GM12865 (cell line): ENCODE results near the gene NT5C3A.

Experiments
- DNase-seq: peaks from one replicate; pipeline ENCODE4 v3.0.0; 2010; ENCODE audit warnings: low read depth
- H3K4me3 ChIP-seq: 2 replicates; pipeline ENCODE4 v1.5.1; 2011; ENCODE audit warnings: mild to moderate bottlenecking, low read depth, low read length, control low read depth
- CTCF ChIP-seq: IDR thresholded peaks from 2 replicates; pipeline ENCODE4 v1.5.1; 2011; ENCODE audit warnings: low read length, control low read depth, low read depth, inconsistent platforms; ENCODE audit not compliant: insufficient read depth; ENCODE audit errors: missing control alignments

Gene NT5C3A

GRCh38 chr7:33089142-33089541, 26.6 kb upstream of the NT5C3A start:
- H3K4me3 ChIP-seq: no peak overlapping the region
- no peak for DNase-seq
- TF ChIP-seq CTCF: no peak

- TF ChIP-seq CTCF: no peak
- H3K4me3 ChIP-seq: no peak overlapping the region
- DNase-seq: no peak
Observed at GRCh38 chr7:33087858-33088257, 25.3 kb upstream of the NT5C3A start.

- DNase-seq: no peak
- H3K4me3 ChIP-seq: no peak overlapping the region
- no peak for TF ChIP-seq CTCF
Observed at GRCh38 chr7:33087356-33087755, 24.8 kb upstream of the NT5C3A start.

GRCh38 chr7:33079763-33080690, 17.5 kb upstream of the NT5C3A start:
- DNase-seq: no peak
- no peak overlapping the region for H3K4me3 ChIP-seq
- TF ChIP-seq CTCF: no peak

DNA sequence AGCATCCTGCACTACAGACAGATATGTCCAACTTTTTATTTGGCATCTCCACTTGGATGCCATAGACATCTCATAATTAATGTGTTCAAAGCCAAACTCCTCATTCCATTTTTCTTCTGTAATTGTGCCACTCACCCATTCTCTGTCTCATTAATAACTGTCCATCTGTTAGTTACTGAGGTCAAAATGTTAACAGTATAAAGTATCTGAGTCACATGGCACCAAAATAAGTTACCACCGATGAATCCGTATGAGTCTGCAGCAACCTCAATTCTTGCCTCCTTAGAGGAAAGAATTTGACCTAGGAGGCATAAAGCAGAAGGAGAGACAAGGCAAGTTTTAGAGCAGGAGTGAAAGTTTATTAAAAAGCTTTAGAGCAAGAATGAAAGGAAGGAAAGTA, 16.5 kb upstream of the NT5C3A start:
- no peak for TF ChIP-seq CTCF
- no peak for DNase-seq
- no peak overlapping the region for H3K4me3 ChIP-seq

DNA sequence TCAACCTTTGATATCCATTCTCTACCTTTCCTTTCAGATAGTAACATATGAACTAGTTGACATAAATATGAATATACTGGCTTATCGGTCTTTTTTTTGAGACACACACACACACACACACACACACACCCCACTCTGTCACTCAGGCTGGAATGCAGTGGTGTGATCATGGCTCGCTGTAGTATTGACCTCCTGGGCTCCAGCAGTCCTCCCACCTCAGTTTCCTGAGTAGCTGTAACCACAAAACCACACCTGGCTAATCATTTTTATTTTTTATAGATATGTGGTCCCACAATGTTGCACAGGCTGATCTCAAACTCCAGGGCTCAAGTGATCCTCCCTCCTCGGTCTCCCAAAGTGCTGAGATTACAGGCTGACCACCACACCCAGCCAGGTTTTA, 14.2 kb upstream of the NT5C3A start:
- no peak overlapping the region for H3K4me3 ChIP-seq
- no peak for TF ChIP-seq CTCF
- DNase-seq: no peak
